M059J (cell line): ENCODE results near the gene CHL1. TPM values are rescaled to one million over a fixed set of nuclear protein-coding genes. Genes with fewer than 3 reads are reported as not detected.

Experiments
- DNase-seq: peaks from one replicate; pipeline ENCODE4 v3.0.0-alpha.2; 2012; ENCODE audit warnings: low read depth
- total RNA-seq: library from RNA; depleted of rRNA; stranded (reverse); fragments of >200 nt; shearing (Covaris generic); gene quantifications from 2 replicates; pipeline ENCODE4 v1.2.3, GENCODE V29; 2014

CHL1 gene
- total RNA-seq, 1 experiment from 2014 or later: not detected

DNA sequence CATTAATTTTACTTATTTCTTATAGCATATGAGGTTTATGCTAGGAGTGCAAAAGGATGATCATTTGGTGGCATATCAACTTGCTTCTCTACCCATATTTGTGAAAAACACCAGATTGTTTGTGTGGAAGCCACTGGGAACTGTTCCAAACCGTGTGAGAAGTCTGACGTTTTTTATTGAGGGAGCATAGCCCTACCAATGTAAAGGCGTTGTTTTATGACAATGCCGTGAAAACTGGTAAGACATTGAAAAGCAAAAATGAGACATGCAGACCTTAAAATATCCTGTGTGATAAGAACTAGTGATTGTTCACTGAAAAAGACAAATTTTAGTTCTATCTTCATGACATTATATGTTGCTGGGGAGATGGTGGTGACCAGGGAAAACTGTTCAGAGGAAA, 87.8 kb downstream of the CHL1 start:
- DNase-seq: no peak

DNA sequence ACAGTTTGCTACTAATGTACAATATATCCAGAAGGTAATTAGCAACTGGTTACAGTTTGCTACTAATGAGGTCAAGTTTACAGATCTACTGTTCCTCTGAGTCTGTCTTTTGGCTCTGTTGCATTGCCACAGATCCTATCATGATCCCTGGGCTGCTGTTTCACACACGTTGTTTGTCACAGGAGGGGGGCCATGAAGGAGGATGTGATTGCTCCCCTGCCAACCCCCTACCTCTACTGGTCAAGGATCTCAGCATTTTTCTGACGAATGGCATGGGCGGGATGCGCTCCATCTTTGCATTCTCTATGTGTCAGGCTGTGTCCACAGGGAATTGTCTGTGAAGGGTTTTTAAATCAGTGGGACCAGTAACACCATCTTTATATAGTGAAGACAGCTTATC, 91.9 kb downstream of the CHL1 start:
- DNase-seq: no peak

DNA sequence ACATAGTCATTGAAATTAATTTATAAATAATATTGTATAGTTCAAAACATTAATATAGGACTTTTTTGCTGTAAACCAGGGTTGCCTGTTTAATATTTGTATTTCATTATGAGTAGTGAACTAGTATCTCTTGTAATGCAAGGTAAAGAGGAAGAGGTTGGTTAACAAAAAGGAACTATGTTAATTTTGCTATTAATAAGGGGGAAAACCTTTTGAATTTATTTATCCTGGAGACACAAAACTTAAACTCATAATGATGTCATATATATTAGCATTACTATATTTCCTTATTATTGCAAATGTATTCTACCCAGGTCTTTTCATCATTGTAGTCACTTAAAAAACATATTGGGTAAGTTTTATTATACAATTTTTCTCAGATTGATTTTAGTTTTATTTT, 94.5 kb downstream of the CHL1 start:
- DNase-seq: no peak

DNA sequence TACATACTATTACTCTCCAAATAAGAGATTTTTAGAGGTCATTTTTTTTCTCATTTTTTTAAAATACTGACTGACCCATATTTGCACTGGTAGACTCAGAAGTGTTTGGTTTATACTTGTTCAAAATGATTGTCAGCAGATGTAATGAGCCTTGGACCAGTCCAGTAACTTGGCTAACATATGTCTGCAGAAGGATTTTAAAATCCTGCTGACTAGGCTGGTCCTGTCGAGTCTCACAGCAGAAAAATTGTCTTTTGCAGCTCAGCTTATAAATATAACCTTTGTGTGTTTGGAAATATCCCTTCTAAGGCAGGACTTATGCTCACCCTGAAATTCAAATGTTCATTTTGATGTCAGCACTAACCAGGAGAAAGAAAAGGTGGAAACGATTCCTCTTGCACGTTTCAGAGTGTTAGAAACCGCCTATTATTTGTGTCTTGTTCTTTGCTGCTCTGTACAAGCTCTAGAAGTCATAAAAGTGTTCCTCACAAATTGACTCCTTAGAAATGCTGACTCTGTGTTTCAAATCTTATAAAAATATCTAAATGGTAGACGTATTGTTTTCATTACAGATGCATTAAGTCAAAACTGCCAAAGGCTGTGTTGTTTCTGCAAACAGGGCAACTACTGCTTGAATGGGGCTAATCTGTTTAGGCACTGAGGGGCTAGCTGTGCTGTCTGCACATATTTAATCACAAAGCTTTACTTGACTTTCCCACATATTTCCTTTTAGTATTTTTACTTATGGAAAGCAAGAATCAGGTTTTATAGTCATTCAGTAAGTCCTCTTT, 95.3 kb downstream of the CHL1 start:
- no peak for DNase-seq

DNA sequence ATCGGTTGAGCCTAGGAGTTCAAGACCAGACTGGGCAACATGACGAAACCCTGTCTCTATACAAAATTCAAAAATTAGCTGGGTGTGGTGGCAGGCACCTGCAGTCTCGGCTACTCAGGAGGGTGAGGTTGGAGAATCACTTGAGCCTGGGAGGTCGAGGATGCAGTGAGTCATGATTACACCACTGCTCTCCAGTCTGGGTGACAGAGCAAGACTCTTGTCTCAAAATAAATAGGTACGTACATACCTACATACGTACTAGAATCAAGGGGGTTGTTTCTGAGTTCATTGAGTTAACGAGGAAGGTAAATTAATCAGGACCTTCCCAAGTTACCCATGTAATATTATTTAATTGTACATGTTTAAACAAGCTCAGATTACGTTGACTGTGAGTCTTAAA, 97.5 kb downstream of the CHL1 start:
- no peak for DNase-seq

DNA sequence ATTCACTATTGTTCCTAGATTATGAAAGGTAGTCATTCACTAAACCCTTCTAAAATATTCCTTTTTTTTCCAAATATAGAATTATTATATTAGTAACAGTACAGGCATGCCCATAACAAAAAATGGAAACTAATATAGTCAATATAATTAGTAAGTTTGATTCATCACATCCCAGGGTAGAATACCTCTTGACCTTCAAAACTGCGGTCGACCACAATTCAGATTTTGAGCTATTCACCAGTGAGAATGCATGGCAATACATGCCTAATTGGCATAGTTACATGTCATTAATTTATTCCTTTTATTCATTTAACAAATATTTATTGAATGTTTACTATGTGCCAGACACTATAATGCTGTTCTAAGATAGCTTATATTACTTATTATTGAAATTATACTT, 98.0 kb downstream of the CHL1 start:
- DNase-seq: no peak

DNA sequence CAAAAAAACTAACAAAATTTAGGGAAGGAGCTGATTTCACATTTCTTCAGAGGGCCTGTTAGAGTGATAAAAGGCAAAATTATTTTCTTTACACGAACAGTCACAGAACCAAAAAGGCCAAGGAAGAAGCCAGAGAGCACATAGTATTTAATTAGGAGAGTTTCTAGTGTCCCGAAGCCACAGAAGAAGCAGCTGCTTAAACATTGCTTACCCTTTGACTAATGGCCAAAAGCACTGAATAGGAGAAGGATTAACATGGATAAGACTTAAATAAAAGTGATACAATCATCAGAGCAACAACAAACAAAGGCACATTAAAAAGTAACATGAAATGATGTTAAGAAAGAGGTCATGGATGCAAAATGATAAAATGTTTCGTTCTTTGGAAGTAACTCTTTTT, 98.6 kb downstream of the CHL1 start:
- DNase-seq: no peak

DNA sequence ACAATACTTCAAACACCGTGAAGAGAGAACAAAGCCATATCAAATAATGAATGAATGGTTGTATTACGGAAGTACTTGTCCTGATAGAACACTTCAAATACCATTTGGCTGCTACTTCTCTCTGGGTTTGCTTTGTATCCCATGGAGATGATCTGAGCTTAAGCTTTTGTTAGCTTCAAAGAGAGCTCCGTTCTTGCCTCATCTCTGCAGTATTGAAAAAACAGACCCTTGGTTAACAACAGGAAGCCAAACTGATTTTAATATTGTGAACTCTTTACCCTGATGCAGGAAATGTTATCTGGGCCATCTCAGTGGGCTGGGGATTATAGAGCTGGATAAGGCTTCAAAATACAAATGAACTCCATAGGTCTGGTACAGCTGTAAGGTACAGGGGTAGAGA, 101.0 kb downstream of the CHL1 start:
- no peak for DNase-seq

DNA sequence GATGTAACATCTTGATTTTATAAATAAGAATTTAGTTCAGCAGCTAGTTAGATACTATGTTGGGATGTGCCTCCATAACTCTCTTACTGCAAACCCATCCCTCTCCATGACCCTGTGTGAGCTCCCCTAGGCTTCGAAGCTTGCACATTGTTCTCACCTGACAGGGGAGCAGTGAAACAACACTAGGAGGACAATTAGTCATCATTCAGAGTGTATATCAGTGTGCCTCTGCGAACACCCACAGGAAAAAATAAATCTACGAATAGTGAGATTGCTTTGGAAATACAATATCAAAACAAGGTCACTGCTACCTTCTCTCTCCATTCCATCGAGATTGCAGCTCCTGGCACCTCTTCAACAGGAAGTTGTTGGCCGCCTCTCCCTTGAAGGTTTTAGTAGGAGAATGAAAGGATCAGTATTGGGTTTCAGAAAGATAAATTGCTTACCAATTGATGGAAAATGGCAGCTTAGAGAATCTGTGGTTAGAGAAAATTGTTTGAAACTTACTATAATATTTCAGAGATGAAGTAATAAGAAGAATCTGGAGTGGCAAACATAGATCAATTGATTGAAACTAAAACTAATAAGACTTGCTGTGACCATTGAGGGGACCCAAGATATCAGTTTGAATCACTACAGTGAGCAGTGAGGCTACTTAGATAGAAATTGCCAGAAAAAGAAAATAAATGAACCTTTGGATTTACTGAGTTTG, 103.2 kb downstream of the CHL1 start:
- no peak for DNase-seq

DNA sequence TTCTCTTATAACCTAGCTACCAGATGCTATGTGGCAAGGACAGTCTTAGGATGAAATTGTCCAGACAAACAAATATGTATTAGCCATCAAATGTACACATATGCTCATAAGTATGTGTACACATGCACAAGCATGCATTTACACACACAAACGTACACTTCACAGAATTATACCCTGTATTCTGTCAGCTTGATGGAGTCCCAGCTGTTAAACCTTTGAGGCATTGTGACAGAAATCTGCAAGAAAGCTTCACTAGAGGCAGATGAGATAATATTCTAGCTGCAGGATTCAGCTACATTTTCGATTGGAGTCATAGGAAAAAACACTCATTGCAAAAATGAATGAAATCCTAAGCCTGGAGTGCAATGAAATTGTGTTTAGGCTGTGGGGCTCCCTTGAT, 110.6 kb downstream of the CHL1 start:
- DNase-seq: no peak

DNA sequence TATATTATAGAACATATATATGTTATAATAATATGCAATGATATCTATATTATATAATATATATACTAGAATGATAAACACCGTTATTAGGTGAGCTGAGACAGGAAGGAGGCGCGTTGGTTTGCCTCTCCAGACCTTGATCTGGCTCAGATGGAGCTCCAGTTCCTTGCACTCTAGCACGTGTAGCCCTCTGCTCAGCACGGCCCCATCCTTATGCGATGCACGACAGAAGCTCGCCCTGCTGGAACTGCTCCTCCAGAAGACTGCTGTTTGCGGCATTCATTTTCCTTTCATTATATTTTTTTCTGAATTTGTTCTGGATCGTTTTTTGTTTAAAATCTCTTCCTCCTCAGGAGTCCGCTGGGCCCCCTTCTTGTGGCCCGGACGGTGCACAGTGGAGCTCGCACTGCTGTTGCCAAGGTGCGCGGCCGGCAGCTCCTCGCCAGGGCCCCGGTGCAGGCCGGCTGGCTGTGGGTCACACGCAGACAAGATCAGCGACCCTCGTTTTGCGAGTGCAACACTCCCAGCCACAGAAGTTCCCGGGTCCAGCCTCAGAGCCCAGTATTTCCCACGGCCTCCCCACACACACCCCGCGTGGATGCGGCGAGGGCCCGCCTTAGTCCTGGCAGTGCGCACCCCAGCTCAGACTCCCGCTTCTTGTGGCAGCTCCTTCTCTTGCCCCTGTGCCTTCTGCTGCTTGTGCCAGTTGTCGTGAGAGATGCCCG, 112.2 kb downstream of the CHL1 start:
- DNase-seq: no peak

DNA sequence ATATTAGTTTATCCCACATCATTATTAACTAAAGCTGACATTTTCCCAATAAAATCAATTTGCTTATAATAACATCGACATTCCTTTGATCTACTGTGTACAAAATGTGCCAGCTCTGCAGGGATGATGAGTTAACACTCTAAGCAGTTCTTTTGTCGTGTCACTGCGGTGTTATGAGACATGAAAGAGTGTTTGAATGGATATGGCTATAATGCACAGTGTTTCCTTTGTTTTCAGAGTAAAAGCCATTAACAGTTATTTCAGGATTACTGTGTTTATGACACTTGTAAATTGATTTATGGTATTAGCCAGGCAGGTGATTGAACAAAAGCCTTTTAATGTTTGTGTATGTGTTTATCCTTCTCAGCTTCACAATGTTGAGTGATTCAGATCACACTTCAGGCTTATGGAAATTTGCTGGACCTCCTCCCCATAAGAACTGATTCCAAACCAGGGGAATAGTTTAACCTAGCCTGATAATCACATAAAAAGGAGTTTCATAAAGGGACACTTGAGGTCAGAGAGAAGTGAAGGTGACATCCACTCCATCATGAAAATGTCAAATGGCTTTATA, 115.7 kb downstream of the CHL1 start:
- DNase-seq: no peak

DNA sequence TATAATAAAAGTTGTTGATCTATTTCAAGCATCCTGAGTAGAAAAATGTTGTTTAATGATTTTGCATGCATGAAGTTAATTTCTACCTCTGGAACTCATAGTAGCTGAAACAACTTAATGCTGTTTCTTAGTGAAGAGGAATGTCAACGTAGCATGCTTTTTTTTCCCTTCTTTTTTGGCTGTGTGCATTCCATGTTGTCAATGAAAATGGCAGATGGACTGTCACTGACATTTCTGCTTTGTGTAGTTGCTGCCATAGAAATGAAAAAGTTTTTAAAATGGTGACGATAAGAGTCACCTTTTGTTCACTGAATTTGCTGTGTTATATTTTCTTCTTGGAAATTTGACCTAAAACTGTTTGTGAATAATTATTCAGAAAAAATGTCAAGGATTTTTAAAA, 116.3 kb downstream of the CHL1 start:
- no peak for DNase-seq

DNA sequence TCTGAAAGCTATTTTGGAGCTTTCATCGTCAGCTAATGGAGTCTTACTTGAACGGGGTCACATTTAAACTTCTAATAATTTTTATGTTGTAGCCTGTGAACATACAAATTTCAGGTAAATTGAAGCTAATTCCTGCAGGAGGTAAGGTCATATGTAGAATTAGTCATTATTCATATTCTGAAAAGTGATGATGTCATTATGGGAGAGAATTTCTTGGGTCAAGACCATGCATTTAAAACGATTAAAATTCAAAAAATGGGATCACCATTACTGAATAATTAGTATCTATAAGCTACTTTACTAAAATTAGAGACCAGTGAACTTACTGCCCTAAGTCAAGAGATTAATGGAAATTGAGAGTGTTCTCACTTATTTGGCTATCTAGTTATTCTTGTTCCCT, 120.4 kb downstream of the CHL1 start:
- DNase-seq: no peak

DNA sequence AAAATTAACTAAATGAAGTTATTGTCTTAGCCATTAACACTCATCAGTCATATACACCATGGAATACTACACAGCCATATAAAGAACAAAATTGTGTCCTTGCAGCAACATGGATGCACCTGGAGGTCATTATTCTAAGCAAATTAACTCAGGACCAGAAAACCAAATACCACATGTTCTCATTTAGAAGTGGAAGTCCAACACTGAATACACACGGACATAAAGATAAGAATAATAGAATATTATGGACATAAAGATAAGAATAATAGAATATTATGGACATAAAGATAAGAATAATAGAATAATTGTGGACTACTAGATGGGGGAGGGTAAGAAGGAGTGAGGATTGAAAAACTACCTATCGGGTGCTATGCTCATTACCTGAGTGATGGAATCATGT, 122.3 kb downstream of the CHL1 start:
- no peak for DNase-seq

DNA sequence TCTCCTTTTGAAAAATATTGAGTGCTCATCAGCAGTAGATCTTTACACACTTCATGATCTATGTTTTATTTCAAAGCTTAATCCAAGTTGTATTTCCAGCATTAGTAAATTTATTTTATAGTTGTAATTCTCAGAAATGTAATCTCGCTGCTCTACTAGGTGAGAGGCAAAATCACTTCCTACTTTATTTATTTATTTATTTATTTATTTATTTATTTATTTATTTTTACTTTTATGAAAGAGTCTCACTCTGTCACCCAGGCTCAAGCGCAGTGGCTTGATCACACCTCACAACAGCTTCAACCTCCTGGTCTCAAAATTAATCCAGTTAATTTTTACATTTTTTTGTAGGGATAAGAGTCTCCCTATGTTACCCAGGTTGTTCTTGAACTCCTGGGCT, 127.9 kb downstream of the CHL1 start:
- DNase-seq: no peak

DNA sequence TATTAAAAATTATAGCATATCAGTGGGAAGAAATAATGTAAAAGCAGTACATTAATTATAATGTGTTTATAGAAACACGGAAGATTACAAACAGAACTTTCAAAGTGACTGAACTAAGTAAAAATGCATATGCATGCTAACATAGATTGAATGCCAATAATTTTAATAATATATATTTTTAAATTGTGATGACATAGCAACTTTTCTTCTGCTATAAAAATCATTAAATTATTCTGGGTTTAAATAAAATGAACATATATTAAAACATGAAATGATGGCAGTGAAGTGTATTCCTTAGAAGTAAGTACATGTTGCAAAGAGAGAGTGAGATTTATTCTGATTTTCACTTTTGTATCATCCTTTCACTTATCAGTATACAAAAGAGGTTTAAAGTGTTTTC, 128.9 kb downstream of the CHL1 start:
- no peak for DNase-seq

DNA sequence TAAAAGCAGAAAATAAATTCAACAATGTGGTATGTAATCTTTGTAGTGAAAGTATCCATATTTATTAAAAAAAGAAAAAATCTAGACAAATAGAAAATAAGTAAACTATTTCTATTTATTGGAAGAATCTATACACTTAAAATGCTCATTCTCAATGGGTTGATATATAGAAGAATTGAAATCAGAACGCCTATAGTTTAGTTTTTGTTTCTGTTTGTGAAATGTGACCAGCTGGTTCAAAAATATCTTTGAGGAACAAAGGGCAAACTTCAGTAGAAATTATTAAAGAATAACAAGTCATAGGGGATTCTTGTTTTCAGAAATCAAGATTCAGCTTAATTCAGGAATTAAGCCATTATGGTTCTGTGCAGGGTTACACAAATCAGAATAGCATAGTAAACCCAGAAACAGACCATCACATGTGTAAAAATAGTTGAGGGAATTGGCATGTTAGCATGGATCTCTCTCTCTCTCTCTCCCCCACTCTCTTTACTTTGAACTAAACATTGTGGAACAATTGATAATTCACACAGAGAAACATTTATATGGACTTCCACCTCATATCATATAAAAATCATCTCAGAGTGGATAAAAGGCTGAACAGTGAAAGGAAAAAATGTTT, 134.0 kb downstream of the CHL1 start:
- no peak for DNase-seq

DNA sequence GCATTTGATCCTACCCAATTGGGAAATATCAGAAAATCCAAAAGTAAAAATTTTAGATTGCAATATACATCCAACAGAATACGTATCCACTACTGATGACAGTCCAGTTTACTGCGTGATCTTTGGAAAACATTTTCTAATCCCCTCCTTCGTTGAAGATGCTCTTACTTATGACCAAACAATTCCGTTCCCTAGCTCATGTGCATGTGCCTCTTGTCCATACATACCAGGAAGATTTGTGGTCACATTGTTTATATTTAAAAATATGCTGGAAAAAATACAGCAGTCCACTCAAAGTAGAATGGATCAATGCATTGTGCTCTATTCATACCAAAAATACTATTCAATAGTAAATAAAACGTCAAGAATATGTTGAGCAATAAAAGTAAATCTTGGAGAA, 135.3 kb downstream of the CHL1 start:
- DNase-seq: no peak

DNA sequence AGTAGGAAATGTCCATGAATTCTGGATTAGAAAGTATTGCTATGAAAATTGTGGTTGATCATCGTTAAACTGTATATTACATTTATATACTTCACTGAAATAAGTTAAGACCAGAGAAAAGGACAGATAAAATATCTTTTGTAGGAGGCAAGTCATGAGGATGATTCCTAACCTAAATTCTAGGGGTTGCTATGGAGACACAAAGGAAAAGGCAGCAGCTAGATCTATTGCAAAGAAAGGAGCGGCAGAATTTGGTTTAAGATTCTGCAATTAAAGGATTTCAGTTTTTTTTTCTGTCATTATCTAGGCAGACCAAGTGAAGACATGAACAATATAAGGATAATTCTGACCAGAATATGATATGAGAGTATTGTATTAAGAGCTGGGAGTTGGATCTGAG, 136.1 kb downstream of the CHL1 start:
- DNase-seq: no peak

DNA sequence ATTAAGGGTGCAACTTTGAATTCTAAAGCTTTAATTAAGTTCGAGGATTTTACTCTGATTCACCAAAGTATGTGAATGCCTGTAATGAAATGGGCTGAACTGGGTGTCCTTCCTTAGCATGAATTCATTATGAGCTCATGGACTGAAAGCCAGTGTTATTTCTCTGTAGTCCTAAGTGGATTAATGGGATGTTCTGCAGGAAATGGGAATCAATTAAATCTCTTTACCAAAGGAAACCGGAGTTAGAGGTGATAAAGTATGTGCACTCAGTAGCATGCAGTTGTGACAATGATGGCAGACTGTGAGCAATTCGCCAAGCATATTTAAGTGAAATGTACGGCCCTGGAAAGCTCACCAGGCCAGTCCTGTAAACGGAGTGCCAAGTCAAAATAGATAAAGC, 138.7 kb downstream of the CHL1 start:
- DNase-seq: no peak

DNA sequence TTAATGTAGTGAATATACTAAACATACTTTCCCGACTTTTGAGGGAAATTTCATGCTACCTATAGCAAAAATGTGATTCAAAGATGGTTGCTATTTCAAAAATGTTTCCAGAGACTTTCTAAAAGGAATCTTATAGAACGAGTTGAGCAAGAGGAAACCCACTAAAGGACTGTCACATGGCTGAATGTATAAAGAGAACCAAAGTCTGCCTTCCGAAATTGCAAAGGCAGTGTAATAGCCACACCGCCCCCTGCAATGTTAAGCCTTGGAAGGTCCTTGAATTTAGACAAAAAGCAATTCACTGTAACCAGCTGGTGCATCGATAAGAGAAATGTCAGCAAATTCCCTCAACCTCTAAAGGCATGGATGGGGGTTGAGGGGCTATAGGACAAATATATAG, 142.8 kb downstream of the CHL1 start:
- DNase-seq: no peak
